Skin epidermis (tissue), 12 donors: ENCODE data around the gene GMPS.
A peak's percentile ranks its signal among the peaks of the same experiment; 100 is the strongest.
"Not testable (repeated sequence)": the region's sequence is repeated elsewhere in the genome, so short reads cannot be mapped to it uniquely, and the experiment has no call there.

Experiments
- H3K27ac ChIP-seq, 21 experiments: fragments of 200-600 bp; sonication (generic) in 11 of 21; one replicate each; pipeline ENCODE4 v1.5.0; 2020; ENCODE audit warnings: mild to moderate bottlenecking in 3 of 21, inconsistent platforms in 2 of 21, moderate library complexity in 2 of 21
- H3K4me3 ChIP-seq, 7 experiments: fragments of 200-600 bp; sonication (generic) in 2 of 7; one replicate each; pipeline ENCODE4 v1.5.0; 2020; ENCODE audit warnings: inconsistent platforms in 2 of 7, mild to moderate bottlenecking in 2 of 7, moderate library complexity in 1 of 7

Gene GMPS

DNA sequence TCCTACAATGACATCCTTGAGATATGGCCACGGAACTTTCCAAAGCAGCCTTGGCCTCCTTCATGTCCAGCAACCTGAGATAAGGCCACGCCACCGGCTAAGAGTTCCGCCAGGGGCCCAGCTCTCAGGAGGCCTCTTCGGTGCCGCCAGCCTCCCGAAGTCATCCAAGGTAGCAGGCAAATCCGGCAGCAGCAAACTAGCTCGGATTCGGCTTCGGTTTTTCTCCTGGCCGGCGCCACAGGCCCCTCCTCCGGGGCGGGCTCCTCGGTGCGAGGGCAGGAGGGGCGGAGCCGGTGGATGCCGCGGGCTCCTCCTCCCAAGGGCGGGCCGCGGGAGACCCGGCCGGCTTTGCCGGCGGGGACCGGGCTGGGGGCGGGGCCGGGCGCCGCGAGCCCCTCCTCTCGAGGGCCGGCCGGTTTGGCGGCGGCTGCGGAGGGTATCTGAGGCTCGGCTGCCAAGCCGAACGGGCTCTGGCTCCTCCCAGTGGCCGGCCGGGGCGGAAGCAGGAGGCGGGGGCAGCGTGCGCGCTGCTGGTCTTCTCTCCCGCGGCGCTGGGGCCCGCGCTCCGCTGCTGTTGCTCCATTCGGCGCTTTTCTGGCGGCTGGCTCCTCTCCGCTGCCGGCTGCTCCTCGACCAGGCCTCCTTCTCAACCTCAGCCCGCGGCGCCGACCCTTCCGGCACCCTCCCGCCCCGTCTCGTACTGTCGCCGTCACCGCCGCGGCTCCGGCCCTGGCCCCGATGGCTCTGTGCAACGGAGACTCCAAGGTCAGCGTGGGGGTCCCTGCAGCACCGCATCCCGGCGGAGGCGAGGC, at the start of gene GMPS:
TSS of gene GMPS (plus strand) at position 518 of the 812 bp plus-strand sequence. CDS start at position 739, 221 bp downstream.
- peak within 1 kb of the TSS; percentile 78 to 99 (median 97) for H3K4me3 ChIP-seq
- peak within 1 kb of the TSS; percentile 71 to 97 (median 94) for H3K27ac ChIP-seq

- H3K4me3 ChIP-seq, H3K27ac ChIP-seq: not testable (repeated sequence)
Measured at GRCh38 chr3:155828490-155829098, 41.9 kb upstream of the GMPS start.

- Histone ChIP-seq H3K27ac (no peak overlapping the region), H3K4me3 (no peak overlapping the region)
Measured at GRCh38 chr3:155835341-155836071, 34.9 kb upstream of the GMPS start.

GRCh38 chr3:155843569-155843968, 26.9 kb upstream of the GMPS start:
- Histone ChIP-seq H3K27ac (no peak overlapping the region), H3K4me3 (no peak overlapping the region)

DNA sequence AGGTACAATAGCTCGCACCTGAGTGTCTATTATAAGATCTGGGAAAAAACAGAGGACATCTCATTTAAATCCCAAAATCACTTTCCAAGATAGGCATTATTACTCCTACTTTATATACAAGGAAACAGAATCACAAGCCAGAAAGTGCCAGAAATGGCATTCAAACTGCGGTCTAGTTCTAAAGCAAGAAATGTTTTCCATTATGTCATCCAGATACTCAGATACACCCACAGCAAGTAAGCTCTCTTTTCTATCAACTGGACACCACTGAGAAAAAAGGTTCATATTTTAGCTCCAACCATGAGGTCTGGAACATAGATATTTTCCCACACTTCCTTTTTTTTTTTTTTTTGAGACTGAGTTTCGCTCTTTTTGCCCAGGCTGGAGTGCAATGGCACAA, 24.3 kb upstream of the GMPS start:
- H3K27ac ChIP-seq = no peak overlapping the region
- no peak overlapping the region for H3K4me3 ChIP-seq

- Histone ChIP-seq H3K4me3 (no peak overlapping the region), H3K27ac (no peak overlapping the region)
Measured at GRCh38 chr3:155847993-155848392, 22.5 kb upstream of the GMPS start.

DNA sequence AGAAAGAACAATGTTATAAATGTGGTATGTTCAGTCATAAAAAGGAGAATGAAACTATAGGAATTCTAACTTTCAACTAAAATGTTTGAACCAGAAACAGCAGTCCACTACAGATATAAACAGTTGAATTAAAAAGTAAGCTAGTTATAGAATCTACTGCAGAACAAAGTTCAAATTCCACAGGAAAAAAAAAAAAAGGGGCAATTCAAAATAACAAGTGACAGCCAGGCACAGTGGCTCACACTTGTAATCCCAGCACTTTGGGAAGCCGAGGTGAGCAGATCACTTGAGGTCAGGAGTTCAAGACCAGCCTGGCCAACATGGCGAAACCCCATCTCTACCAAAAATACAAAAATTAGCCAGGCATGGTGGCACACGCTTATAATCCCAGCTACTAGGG, 21.0 kb upstream of the GMPS start:
- H3K27ac ChIP-seq, H3K4me3 ChIP-seq: not testable (repeated sequence)

DNA sequence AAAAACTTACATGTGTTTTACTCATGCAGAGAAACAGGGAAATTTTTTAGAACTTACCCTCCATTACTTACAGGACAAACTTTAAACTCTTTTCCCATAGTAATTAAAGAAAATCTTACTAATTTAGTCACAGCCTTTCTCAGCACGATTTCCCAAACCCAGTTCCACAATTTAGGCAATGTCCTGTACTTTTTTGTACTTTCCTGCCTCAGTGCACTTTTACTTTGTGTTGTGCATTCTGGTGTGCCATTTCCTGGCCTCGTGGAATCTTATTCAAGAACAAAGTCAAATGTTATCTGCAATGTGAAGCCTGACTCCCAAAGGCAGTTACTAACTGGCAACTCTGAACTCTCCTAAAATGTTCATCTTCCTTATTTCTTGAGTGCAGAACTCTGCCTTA, 18.1 kb upstream of the GMPS start:
- Histone ChIP-seq H3K27ac (peak overlapping the region in 5 of 21 experiments; percentile 15 to 98 (median 94)), H3K4me3 (peak overlapping the region; percentile 54 to 95 (median 82))

DNA sequence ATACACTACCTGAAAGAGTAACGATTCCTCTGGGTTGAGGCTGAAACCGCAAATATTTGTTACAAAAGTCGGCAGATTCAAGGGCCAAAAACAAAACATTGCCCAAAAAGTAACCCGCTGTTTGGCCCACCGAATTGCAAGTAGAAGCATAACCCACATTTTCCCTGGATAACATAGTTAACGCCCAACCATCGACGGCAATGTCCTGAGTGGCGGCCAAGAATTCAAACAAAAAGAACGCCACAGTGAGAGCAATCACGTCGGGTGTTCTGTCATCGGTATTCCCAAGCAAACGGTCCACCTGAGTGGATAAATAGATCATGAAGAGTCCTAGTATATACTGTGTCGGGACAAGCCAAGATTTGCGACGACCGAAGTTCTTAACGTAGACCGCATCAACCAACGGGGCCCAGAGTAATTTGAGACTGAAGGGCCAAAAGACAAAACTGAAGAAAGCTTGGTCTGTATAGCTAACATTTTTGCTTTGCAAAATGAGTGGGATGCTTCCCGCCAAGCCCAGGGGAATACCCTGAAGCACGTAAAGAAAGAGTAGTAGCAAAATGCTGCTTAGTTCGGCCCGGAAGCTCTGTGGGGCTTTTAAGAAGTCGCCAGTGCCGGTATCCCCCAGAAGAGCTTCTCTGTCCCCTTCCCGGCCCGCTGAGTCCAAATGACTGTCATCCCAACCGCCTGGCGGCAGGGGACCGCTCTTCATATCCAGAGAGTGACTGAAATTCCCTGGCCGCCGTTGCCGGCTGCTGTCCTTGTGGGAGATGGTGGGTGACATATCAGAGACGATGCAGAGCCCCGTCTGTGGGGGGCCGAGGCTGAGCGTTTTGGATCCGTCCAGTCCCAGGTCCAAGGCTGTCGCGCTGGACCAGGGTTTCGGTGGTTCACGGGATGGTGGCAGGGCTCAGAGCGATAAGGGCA, 17.0 kb upstream of the GMPS start:
- H3K27ac ChIP-seq = peak overlapping the region; percentile 6 to 98 (median 91)
- H3K4me3 ChIP-seq = peak overlapping the region; percentile 54 to 95 (median 82)

DNA sequence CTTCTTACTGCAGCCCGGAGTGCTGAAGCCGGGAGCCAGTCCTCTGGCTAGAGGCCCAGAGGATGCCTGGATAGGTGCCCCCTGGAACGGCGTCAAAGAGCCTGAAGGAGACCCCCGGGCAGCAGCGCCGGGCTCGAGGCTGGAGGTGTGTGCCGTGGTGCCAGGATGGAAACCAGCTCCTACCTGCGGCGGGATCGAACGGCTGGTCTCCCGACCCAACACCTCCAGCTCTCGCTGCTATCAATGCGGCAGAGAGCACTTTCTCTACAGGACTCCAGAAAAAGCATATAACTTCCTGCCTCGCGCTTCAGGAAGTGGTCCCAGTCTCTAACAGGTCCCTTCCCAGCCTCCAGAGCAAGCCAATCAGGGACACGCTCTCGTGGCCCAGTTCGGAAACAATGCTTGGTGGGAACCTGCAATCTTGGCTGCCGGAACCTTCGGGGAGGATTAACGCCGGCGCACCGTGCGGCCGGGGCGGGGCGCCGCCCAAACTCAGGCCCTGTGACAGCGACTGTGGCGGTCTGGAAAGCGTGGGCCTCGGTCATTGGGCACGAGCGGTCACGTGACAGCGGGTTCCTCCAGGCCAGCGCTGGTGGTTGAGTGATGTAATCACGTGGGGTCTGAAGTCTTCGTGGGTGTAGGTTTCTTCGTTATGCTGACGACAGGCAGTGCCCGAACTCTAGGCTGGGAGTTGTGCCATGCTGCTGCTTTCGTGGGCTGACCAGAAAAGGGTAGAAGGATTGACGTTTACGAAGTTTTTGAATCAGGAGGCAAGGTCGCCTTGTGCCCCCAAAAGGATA, 16.1 kb upstream of the GMPS start, which contains the start of gene SLC33A1:
TSS of gene SLC33A1 (minus strand) at position 287 of the 800 bp plus-strand sequence. CDS start 430 bp downstream, outside the sequence.
- H3K4me3 ChIP-seq = peak within 1 kb of the TSS; percentile 54 to 95 (median 82)
- H3K27ac ChIP-seq = peak within 1 kb of the TSS; percentile 23 to 98 (median 92)

DNA sequence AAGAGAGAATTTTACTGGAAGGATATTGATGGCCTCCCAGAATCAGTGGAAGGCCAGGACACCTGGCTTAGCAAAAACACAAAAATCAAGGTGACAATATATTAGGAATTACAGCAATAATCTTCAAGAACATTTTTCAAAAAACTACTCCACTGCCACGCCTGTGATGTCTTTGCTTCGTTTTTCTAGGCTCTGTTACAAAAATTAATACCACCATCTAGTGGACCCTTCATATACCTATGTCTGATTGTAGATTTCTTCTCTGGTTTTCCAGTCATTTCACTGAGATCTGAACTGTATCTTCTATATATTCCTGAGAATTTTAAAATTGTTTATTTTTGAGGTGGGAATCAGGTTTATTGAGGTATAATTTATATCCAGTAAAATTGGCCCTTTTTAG, 10.6 kb upstream of the GMPS start:
- H3K27ac ChIP-seq = no peak overlapping the region

DNA sequence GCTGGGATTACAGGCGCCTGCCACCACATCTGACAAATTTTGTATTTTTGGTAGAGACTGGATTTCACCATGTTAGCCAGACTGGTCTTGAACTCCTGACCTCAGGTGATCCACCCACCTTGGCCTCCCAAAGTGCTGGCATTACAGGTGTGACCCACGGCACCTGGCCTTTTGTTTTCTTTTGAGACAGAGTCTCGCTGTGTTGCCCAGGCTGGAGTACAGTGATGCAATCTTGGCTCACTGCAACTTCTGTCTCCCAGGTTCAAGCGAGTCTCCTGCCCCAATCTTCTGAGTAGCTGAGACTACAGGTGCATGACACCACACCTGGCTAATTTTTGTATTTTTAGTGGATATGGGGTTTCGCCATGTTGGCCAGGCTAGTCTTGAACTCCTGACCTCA, 10.0 kb upstream of the GMPS start:
- H3K27ac ChIP-seq, H3K4me3 ChIP-seq: not testable (repeated sequence)

More for the DNA sequence above, 10.6 kb upstream of the GMPS start:
- no peak overlapping the region for H3K4me3 ChIP-seq

DNA sequence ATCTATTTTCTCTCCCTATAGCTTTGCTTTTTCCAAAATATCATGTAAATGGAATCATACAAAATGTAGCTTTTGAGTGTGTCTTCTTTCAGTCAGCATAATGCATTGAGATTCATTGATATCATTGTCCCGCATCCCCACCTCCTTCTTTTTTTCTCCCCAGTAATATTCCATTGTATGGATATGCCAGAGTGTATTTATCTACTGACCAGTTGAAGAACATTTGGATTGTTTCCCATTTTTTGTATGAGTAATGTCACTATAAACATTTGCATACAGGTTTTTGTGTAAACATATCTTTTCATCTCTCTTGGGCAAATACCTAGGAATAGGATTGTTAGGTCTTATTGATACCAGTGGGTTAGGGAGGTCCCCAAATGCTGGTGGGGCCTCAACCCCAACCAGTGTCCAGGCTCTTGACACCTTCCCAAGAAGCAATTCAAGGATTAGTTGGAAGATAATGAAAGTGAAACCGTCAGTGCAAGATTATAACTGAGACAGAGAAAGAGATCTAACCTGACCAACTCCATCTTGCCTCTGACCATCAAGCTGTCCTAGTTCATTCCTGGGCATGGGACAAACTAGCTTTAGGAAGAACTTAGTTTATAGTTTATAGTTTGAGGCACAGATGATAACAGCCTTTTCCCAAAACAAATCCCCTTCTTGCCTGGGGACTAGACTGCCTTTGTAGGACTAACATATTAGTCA, 8.8 kb upstream of the GMPS start:
- Histone ChIP-seq H3K4me3 (no peak overlapping the region), H3K27ac (peak overlapping the region in 1 of 21 experiments; percentile 42)

GRCh38 chr3:155862290-155862982, 8.0 kb upstream of the GMPS start:
- not testable (repeated sequence) for H3K4me3 ChIP-seq
- peak overlapping the region in 1 of 21 experiments; percentile 42 for H3K27ac ChIP-seq

DNA sequence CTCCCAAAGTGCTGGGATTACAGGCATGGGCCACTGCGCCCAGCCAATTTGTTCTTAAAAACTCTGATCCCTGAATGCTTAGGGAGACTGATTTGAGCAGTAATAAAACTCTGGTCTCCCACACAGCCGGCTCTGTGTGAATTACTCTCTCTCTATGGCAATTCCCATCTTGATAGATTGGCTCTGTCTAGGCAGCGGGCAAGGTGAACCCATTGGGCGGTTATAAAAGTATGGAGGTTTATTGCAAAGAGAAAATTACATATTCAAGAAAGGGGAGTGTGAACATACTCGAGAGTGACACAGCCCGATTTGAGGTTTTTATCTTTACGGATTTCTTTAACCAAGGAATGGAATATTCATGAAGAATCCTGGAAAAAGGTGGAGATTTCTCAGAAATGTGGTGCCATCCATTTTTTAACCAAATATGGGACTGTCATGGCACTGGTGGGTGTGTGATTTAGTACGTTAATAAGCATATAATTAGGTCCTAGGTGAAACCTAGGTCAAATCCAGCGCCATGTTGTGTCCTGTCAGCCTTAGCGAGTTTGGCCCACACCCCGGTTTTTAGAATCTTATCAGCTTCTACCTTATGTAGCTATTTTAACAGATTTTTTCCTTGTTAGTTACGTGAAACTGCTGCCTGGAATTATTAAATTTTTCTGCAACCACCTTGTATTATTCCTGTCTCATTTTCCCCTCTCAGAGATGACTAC, 7.2 kb upstream of the GMPS start:
- Histone ChIP-seq H3K4me3 (no peak overlapping the region), H3K27ac (no peak overlapping the region)

DNA sequence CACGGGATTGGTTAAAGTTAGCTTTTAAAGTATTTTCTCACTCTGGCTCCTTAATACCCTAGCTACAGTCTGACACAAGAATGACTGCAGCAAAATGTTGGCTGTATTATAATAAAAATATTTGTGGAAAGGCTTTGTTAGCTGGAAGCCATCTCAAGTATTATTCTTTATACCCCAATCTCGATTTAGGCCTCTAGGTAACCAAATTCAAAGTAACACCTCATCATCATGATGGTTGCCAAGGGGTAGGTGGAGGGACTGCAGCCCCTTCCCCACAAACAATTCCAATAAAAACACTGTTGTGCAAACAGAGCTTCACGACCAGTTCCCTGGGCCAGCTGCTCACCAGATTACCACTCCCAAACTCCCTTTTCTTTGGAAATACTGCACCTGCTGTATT, 759 bp upstream of the GMPS start:
- Histone ChIP-seq H3K4me3 (peak overlapping the region; percentile 78 to 99 (median 97)), H3K27ac (peak overlapping the region; percentile 26 to 97 (median 92))
